GM12865 (cell line): ENCODE measurements around the gene PLAU.

Experiments
- DNase-seq: peaks from one replicate; pipeline ENCODE4 v3.0.0; 2010; ENCODE audit warnings: low read depth
- H3K4me3 ChIP-seq: 2 replicates; pipeline ENCODE4 v1.5.1; 2011; ENCODE audit warnings: mild to moderate bottlenecking, low read depth, low read length, control low read depth
- TF ChIP-seq, protein P1 (sequence below): IDR thresholded peaks from 2 replicates; pipeline ENCODE4 v1.5.1; 2011; ENCODE audit warnings: low read length, control low read depth, low read depth, inconsistent platforms; ENCODE audit not compliant: insufficient read depth; ENCODE audit errors: missing control alignments

PLAU gene

DNA sequence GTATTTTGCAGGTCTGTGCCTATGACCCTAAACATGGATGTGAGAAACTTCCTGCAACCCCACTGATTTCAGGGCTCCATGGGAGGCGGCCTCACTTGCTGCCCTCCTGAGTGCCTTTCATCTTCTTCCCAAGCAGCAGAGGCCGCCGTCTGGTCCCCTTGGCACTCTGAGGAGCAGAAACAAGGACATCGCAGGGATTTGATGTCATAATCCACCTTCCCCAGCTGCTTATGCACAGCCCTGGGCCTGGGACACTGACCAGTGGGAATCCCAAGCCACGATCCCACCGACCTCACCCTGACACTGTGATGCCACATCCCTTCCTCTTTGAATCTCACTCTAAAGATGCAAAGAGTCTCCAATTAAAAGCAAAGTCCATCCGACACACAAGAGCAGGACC is 44.3 kb upstream of the PLAU start:
- no peak for DNase-seq
- TF ChIP-seq, protein P1, sequence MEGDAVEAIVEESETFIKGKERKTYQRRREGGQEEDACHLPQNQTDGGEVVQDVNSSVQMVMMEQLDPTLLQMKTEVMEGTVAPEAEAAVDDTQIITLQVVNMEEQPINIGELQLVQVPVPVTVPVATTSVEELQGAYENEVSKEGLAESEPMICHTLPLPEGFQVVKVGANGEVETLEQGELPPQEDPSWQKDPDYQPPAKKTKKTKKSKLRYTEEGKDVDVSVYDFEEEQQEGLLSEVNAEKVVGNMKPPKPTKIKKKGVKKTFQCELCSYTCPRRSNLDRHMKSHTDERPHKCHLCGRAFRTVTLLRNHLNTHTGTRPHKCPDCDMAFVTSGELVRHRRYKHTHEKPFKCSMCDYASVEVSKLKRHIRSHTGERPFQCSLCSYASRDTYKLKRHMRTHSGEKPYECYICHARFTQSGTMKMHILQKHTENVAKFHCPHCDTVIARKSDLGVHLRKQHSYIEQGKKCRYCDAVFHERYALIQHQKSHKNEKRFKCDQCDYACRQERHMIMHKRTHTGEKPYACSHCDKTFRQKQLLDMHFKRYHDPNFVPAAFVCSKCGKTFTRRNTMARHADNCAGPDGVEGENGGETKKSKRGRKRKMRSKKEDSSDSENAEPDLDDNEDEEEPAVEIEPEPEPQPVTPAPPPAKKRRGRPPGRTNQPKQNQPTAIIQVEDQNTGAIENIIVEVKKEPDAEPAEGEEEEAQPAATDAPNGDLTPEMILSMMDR: no peak
- H3K4me3 ChIP-seq: no peak overlapping the region

DNA sequence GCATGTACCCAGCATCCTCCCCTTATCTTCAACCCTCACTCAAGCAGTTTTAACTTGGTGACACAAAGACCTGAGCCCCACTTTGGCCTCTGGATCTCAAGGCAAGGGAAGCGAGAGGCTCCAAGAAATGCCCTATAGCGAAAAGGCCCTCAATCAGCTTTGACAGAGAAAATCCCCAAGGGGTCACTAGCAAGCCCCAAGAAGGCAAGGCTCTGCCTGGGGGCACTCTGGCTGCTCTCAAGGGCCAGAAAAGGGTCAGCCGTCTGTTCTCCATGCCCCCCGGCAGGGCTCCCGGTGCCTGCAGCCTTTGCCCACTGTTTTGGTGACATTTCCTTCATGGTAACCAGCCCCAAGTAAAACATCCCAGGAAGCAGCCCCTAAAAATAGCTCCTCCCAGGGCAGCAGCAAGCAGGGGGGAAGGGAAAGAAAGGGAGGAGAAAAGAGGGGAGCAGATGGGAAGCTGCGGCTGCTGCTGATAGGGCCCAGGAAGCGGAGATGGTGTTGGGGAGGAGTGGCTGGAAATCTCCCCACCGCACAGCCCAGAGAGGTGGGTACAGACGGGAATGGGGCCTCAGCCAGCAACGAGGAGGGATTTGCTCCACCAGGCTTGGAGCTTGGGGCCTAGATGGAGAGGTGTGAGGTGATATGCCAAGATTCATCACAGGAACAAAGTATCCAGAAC is 43.7 kb upstream of the PLAU start:
- TF ChIP-seq, protein P1: no peak
- DNase-seq: no peak
- no peak overlapping the region for H3K4me3 ChIP-seq

DNA sequence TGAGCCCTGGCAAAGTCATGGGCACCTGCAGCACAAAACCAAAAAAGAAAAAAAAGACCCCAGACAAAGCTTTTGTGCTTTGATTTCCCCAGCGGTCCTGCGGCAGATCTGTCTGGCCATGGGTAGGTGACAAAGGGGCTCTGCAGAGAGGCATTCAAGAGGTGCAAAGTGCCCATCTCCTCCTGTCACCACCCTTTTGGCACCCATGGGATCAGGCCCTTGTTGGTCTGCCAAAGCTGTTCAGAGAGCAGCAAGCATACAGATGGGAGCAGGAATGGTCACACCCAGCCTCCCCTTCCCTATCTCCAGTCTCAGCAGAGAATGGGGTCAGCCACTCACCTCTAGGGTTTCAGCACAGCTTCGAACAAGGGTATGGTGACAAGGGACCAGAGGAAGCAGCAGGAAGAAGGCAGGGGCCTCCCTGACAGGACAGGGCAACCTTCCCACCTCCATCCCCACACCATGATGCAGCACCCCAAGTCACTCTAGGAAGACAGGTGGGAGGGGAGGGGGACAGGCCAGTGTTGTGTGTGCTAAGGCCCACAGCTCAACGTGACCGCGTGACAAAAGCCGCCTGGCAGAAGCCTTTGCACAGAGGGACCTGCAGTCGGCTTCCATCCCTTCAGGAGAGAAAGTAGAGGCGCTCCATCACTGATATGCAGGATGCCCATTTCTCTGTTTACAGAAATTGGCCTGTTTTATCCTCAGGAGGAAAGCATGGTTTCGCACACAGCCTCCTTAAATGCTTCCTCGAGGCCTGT is 42.9 kb upstream of the PLAU start:
- DNase-seq: no peak
- H3K4me3 ChIP-seq: no peak overlapping the region
- TF ChIP-seq, protein P1: no peak

DNA sequence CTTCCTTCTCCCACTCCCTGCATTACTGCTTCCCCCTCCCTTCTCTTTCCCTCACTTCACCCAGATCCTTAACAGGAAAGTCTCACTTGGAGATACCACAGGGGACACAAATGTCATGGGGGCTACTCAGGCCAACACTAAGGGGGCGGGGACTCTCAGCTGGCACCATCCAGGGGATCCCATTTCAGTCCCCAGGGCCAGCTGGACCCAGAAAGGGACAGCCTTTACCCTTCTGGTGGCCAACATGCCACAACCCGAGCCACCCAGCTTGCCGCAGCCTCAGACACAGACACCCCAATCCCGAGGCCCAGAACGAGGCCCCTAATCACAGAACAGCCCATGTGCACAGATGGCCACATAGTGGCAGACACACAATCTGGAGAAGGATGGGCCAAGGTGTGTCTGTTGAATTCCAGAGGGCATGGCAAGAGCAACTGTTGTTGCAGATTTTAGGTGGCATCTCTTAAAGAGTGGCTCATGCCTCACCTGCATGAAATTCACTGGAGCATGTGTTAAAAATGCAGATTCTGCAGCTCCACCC is 42.2 kb upstream of the PLAU start:
- no peak overlapping the region for H3K4me3 ChIP-seq
- DNase-seq: no peak
- TF ChIP-seq, protein P1: no peak

DNA sequence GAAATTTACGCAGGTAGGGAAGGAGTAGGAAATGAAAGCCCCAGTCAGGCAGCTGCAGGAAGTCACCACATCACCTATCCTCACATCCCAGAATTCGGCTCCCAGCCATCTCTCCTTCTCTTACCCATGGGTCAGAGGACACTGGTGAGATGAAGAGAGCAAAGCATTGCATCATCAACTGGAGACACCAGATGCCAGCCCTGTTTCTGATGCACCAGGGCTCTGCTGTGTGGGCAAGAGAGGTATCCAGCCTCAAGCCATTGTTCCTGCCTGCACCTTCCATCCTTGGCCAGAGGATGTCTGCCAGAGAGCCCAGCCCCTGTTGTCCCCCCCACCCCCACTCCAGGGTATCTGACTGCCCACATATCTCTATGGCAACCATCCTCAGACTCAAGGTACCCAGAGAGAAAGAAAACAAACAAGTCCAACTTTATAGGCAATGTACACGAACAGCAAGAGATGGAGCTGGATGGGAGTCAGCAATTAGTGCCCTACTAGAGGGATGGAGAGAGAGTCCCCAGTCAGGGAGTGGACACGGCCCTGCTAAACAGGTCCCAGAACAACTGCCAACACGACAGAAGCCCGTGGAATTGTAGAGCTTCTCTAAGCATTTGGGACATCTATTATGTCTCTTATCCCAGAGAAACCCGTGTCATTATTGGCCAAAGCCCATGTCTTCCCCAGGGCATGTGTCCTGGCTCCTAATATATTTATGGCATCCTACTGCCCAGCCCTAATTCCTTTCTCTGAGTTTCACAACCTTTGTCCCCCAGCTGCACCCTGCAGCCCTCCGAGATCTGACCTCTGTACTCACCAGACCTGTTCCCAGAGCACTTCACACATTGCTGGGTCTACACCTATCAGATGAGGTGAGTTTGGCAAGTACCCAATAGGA is 39.4 kb upstream of the PLAU start:
- DNase-seq: no peak
- TF ChIP-seq, protein P1: no peak
- H3K4me3 ChIP-seq: no peak overlapping the region

DNA sequence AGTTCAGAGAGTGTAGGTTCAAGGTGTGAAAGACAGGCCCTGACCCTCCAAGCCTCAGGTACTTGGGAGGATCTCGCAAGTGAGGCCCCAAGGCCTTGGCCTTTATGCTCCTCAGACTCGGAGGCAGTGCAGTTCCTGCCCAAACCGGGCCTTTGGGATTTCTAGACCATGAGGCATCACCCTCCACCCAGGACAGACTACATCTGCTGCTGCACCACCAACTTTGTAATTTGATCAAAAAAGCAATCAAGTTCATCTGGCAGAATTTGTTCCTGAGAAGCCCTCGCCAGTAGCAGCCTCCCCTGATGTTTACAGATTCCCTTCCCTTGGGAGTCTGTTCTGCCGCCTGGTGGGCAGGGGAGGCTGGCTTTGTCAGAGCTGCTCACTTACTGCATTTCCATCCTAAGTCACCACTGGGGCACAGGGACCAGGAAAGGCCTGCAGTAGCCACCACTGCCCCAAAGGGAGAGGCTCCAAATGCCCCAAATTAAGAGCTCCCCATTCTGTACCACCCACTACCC is 38.7 kb upstream of the PLAU start:
- no peak overlapping the region for H3K4me3 ChIP-seq

More for the DNA sequence above, 38.7 kb upstream of the PLAU start:
- TF ChIP-seq, protein P1: no peak
- DNase-seq: no peak
